ENCODE measurements around the gene FAM186B.

GRCh38 chr12:49654715-49655114 is 49.3 kb upstream of the FAM186B start:
- TF ChIP-seq CTCF (IDR thresholded peaks at IDR 0.05): no peak
- no peak for TF ChIP-seq POLR2A (IDR thresholded peaks at IDR 0.05)

Measured in right lobe of liver (tissue), 4 donors.